HEK293 (cell line): Measurements from ENCODE around the gene PTPRCAP.

Experiments used
- BCL11A ChIP-seq: fragments of 450-650 bp; formaldehyde crosslinking; IDR thresholded peaks from 2 replicates; pipeline ENCODE4 v1.5.1; 2016; ENCODE audit warnings: low read depth, missing biosample characterization, missing genetic modification characterization
- KLF16 ChIP-seq: fragments of 450-650 bp; formaldehyde crosslinking; IDR thresholded peaks from 2 replicates; pipeline ENCODE4 v1.5.1; 2017; ENCODE audit warnings: missing biosample characterization, missing genetic modification characterization
- ZNF23 ChIP-seq: fragments of 450-650 bp; formaldehyde crosslinking; IDR thresholded peaks from 2 replicates; pipeline ENCODE4 v1.5.1; 2016; ENCODE audit warnings: missing biosample characterization, missing genetic modification characterization, borderline replicate concordance
- ZNF398 ChIP-seq: fragments of 450-650 bp; formaldehyde crosslinking; IDR thresholded peaks from 2 replicates; pipeline ENCODE4 v1.5.1; 2017; ENCODE audit warnings: missing biosample characterization, missing genetic modification characterization
- ZNF837 ChIP-seq: fragments of 450-650 bp; formaldehyde crosslinking; IDR thresholded peaks from 2 replicates; pipeline ENCODE4 v1.5.1; 2016; ENCODE audit warnings: missing biosample characterization, missing genetic modification characterization
- TF ChIP-seq, protein P1 (sequence below): fragments of 450-650 bp; formaldehyde crosslinking; IDR thresholded peaks from 2 replicates; pipeline ENCODE4 v1.5.1; 2016; ENCODE audit warnings: missing biosample characterization, missing genetic modification characterization

DNA sequence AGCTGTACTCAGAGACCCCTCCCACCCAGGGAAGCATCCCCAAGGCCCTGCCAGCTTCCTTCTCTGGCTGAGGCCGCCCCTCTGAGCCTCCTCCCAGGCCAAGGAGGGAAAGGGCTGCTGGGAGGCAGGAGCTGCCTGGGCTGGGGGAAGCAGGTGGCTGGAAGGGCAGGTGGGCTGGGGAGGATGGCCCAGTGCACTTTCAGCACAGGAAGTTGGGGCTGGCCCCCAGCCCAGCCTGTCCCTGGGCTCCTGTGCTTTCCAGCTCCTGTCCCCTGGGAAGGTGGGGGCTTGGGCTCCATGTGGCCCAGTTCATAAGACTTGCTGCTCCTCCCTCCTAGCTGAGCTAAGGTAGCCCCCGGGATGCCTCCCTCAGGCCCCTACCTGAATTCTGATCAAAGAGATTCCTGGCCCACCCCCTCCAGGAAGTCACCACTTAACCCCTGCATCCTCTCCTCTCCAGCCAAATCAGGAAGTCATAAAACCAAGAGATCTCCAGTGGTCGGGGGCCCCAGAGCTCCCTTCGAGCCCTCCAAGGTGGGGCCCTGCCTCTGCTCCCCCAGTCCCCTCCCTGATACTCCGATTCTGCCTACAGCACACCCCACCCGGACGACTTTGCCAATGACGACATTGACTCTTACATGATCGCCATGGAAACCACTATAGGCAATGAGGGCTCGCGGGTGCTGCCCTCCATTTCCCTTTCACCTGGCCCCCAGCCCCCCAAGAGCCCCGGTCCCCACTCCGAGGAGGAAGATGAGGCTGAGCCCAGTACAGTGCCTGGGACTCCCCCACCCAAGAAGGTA is 40.7 kb downstream of the PTPRCAP start:
- TF ChIP-seq, protein P1, sequence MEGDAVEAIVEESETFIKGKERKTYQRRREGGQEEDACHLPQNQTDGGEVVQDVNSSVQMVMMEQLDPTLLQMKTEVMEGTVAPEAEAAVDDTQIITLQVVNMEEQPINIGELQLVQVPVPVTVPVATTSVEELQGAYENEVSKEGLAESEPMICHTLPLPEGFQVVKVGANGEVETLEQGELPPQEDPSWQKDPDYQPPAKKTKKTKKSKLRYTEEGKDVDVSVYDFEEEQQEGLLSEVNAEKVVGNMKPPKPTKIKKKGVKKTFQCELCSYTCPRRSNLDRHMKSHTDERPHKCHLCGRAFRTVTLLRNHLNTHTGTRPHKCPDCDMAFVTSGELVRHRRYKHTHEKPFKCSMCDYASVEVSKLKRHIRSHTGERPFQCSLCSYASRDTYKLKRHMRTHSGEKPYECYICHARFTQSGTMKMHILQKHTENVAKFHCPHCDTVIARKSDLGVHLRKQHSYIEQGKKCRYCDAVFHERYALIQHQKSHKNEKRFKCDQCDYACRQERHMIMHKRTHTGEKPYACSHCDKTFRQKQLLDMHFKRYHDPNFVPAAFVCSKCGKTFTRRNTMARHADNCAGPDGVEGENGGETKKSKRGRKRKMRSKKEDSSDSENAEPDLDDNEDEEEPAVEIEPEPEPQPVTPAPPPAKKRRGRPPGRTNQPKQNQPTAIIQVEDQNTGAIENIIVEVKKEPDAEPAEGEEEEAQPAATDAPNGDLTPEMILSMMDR (tag by site-specific recombination): no peak
- TF ChIP-seq BCL11A (tag by site-specific recombination) (no peak), ZNF398 (tag by site-specific recombination) (no peak), ZNF23 (no peak), KLF16 (tag by site-specific recombination) (no peak), ZNF837 (tag by site-specific recombination) (no peak)
